NT2/D1 (cell line): Measurements from ENCODE around the gene AP1G2.

Experiments used
- DNase-seq: peaks from one replicate; pipeline ENCODE4 v3.0.0-alpha.2; 2011; ENCODE audit warnings: low read depth, low spot score
- H3K27me3 ChIP-seq: 2 replicates; pipeline ENCODE4 v1.6.0; 2011; ENCODE audit warnings: mild to moderate bottlenecking; ENCODE audit not compliant: insufficient read length, insufficient read depth
- H3K36me3 ChIP-seq: 2 replicates; pipeline ENCODE4 v1.6.1; 2011; ENCODE audit warnings: mild to moderate bottlenecking, low read length, mixed read lengths; ENCODE audit not compliant: insufficient read depth, insufficient read length
- H3K4me1 ChIP-seq: 2 replicates; pipeline ENCODE4 v1.5.1; 2011; ENCODE audit not compliant: insufficient read depth, insufficient read length
- H3K4me3 ChIP-seq: 2 replicates; pipeline ENCODE4 v1.5.1; 2011; ENCODE audit warnings: low read depth; ENCODE audit not compliant: insufficient read length
- H3K9ac ChIP-seq: 2 replicates; pipeline ENCODE4 v1.6.0; 2011; ENCODE audit warnings: low read depth; ENCODE audit not compliant: insufficient read length
- H3K9me3 ChIP-seq: 2 replicates; pipeline ENCODE4 v1.5.1; 2011; ENCODE audit warnings: mild to moderate bottlenecking, low read length; ENCODE audit not compliant: insufficient read depth
- SUZ12 ChIP-seq: IDR thresholded peaks from 2 replicates; pipeline ENCODE4 v1.6.1; 2011; ENCODE audit not compliant: insufficient read length, insufficient read depth; ENCODE audit errors: extremely low read depth
- YY1 ChIP-seq: IDR thresholded peaks from 2 replicates; pipeline ENCODE4 v1.6.1; 2011; ENCODE audit not compliant: insufficient read length, insufficient read depth
- ZNF274 ChIP-seq: IDR thresholded peaks from 2 replicates; pipeline ENCODE4 v1.6.1; 2011; ENCODE audit warnings: mild to moderate bottlenecking, low read depth, low read length

The AP1G2 gene

GRCh38 chr14:23522643-23523198 lies 44.9 kb downstream of the AP1G2 start:
- DNase-seq = no peak
- no peaks in the 10 kb centered on the region for H3K9me3 ChIP-seq
- no peaks in the 10 kb centered on the region for H3K27me3 ChIP-seq
- H3K9ac ChIP-seq = no peak overlapping the region
- no peak for TF ChIP-seq ZNF274
- no peak for TF ChIP-seq SUZ12
- TF ChIP-seq YY1 = no peak
- H3K36me3 ChIP-seq = peaks cover 50% of the 10 kb centered on the region
- H3K4me3 ChIP-seq = no peak overlapping the region
- H3K4me1 ChIP-seq = no peaks in the 10 kb centered on the region

- Histone ChIP-seq H3K4me1 (no peaks in the 10 kb centered on the region), H3K9ac (no peak overlapping the region), H3K36me3 (peaks cover 44% of the 10 kb centered on the region), H3K4me3 (no peak overlapping the region), H3K9me3 (no peaks in the 10 kb centered on the region), H3K27me3 (no peaks in the 10 kb centered on the region)
- TF ChIP-seq SUZ12 (no peak), YY1 (no peak), ZNF274 (no peak)
- DNase-seq = no peak
Observed at GRCh38 chr14:23521785-23522640, 45.6 kb downstream of the AP1G2 start.

GRCh38 chr14:23520899-23521533 lies 46.6 kb downstream of the AP1G2 start:
- no peak for DNase-seq
- H3K4me3 ChIP-seq = no peak overlapping the region
- peaks cover 34% of the 10 kb centered on the region for H3K36me3 ChIP-seq
- no peaks in the 10 kb centered on the region for H3K27me3 ChIP-seq
- TF ChIP-seq SUZ12 (no peak), YY1 (no peak), ZNF274 (no peak)
- no peak overlapping the region for H3K9ac ChIP-seq
- H3K9me3 ChIP-seq = no peaks in the 10 kb centered on the region
- no peaks in the 10 kb centered on the region for H3K4me1 ChIP-seq

- no peak for DNase-seq
Observed at GRCh38 chr14:23518709-23519108, 48.9 kb downstream of the AP1G2 start.

GRCh38 chr14:23517650-23518326 lies 49.8 kb downstream of the AP1G2 start:
- Histone ChIP-seq H3K4me1 (no peaks in the 10 kb centered on the region), H3K36me3 (peaks cover 15% of the 10 kb centered on the region), H3K27me3 (no peaks in the 10 kb centered on the region), H3K9me3 (no peaks in the 10 kb centered on the region), H3K9ac (no peak overlapping the region), H3K4me3 (no peak overlapping the region)
- no peak for TF ChIP-seq SUZ12
- TF ChIP-seq YY1 = no peak
- no peak for TF ChIP-seq ZNF274
- no peak for DNase-seq

More at GRCh38 chr14:23518709-23519108, 48.9 kb downstream of the AP1G2 start:
- no peak for TF ChIP-seq SUZ12
- TF ChIP-seq ZNF274 = no peak
- TF ChIP-seq YY1 = no peak
- H3K27me3 ChIP-seq = no peaks in the 10 kb centered on the region
- peaks cover 21% of the 10 kb centered on the region for H3K36me3 ChIP-seq
- H3K4me1 ChIP-seq = no peaks in the 10 kb centered on the region
- no peak overlapping the region for H3K9ac ChIP-seq
- no peak overlapping the region for H3K4me3 ChIP-seq
- no peaks in the 10 kb centered on the region for H3K9me3 ChIP-seq

GRCh38 chr14:23514644-23514957 lies 53.0 kb downstream of the AP1G2 start:
- Histone ChIP-seq H3K4me3 (no peak overlapping the region), H3K36me3 (peaks cover 7% of the 10 kb centered on the region), H3K9ac (no peak overlapping the region), H3K4me1 (no peaks in the 10 kb centered on the region), H3K9me3 (no peaks in the 10 kb centered on the region), H3K27me3 (no peaks in the 10 kb centered on the region)
- TF ChIP-seq ZNF274 (no peak), YY1 (no peak), SUZ12 (no peak)
- DNase-seq = no peak

- H3K4me1 ChIP-seq = no peaks in the 10 kb centered on the region
- no peak overlapping the region for H3K4me3 ChIP-seq
- no peak for TF ChIP-seq ZNF274
- no peak for TF ChIP-seq SUZ12
- no peak for TF ChIP-seq YY1
- peaks cover 7% of the 10 kb centered on the region for H3K36me3 ChIP-seq
- no peak overlapping the region for H3K9ac ChIP-seq
- H3K27me3 ChIP-seq = no peaks in the 10 kb centered on the region
- DNase-seq = no peak
- no peaks in the 10 kb centered on the region for H3K9me3 ChIP-seq
Observed at GRCh38 chr14:23513818-23514643, 53.6 kb downstream of the AP1G2 start.
